Stimulated activated CD4-positive, alpha-beta T cell treated with anti-CD3 and anti-CD28 coated beads, Interleukin-15, amount 100 ng/mL, for 48 hours (primary cell): ENCODE measurements around the gene EFCAB12.
"Not testable (repeated sequence)": the region's sequence is repeated elsewhere in the genome, so short reads cannot be mapped to it uniquely, and the experiment has no call there.

Experiments
- DNase-seq, 2 donors: peaks; one replicate each; pipeline ENCODE4 v3.0.0-alpha.2; 2020; ENCODE audit warnings: low read depth in 2 of 2

Gene EFCAB12

DNA sequence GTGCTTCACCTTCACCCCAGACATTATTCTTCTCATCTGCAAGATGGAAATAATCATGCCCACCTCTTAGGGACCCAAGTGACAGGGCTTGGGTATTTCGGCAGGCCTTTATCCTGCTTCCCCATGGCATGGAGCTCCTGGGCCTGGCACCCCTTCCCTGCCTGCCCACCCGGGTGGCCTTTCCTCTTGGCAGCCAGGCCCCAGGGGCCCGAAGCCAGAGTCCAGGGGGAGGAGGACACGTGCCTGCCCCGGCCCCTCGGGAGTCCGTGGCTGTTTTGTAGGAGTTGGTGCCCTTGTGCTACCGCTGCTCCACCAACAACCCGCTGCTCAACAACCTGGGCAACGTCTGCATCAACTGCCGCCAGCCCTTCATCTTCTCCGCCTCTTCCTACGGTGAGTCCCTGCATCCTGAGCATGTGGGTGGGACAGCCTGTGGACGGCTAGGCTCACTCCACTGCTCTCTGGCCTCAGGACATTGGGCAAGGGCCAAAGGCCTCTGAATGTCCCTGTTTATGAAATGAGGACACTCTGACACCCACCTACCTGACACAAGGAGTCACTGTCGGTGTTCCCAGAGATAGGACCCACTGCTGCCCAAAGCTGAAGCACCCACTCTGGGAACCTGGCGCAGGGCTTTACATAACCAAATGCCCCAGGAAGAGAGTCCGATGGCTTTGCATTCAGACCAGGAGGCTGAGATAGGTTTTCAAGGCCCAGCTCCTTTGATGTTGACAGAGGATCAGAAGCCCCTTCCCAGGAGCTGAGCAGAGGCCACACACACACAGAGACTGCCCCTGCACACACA, 34.5 kb downstream of the EFCAB12 start:
- DNase-seq: not testable (repeated sequence)

DNA sequence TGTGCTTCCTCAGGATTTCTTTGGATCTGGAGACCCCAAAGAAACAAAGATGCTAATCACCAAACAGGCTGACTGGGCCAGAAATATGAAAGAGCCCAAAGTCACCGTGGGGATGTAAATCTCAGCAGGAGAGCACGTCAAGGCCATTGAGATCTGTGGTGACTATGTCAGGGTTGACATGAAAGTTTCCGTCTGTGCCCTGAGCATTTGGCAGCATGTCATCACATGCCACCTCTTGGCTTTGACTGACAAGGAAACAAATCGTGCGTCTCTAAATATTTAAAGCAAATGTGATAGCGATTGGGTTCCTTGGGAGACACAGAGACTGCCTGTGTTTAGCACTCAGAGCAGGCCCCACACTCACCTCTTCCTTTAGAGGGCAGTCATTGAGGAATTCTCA, 35.2 kb downstream of the EFCAB12 start:
- DNase-seq: no peak

DNA sequence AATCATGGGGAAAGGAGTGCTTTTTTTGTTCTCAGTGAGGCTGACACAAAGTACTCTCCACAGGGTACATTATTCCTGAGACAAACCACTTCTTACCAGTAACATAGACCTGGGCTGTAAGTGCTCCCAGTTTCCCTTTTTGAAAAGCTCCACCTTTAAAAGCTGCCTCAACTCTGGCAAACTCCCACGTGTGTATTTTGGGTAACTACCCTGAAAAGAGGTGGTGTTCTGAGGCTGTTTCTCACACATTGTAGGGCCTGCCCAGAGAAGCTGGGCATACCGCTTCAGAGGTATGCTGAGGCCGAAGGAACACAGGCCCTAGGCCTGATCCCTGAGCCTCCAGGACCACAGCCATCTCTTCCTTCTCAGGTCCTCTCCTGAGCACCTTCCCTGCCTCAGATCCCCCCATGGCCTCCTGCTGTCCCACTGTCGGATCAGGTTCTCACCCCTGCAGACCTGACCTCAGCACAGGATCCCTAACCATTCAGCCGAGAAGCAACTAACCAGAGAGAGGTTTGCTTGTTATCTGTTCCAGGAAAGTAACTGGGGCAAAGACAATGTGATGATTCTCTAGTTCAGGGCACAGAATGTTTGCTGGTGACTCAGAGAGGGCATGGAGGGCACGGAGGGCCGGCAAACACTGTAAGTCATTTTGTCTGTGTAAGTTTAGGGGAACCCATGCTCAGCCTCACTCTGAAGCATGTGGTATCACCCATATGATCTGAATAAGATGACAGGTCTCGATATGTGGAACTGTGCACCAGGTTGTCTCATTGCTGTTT, 36.1 kb downstream of the EFCAB12 start:
- not testable (repeated sequence) for DNase-seq

DNA sequence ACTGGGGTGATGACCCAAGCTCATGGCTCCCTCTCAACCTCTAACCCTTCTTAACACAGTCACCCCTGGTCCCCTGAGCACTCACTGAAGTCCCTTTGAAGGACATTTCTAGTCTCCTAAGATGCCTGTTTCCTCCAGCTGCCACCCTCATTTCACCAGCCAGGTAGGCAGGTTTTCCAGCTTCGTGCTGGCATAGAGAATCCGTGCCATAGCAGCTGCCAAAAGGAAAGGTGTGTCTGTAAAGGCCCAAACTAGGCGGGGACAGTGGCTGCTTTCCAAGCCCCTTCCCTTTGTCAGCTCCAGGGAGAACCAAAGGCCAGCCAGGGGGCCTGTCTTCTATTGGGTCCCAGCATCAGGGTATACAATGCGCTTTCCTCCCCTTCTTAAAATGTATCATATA, 36.9 kb downstream of the EFCAB12 start:
- DNase-seq: not testable (repeated sequence)

DNA sequence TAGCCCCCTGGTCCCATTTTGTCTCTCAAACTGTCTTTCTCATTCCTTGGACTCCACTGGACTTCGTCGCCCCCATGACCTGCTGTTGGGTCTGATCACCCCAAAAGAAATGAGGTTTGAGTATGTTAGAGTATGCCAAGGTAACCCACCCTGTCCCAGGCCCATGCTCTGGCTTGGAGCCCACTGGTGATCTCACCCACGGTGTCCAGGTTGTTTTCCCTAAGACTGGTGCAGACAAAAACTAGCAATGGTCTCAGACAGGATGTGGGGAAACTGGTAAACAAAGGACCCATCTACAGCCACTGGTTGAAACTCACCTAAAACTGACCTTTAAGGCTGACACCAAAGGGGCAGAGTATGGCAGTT, 38.9 kb downstream of the EFCAB12 start:
- no peak for DNase-seq

DNA sequence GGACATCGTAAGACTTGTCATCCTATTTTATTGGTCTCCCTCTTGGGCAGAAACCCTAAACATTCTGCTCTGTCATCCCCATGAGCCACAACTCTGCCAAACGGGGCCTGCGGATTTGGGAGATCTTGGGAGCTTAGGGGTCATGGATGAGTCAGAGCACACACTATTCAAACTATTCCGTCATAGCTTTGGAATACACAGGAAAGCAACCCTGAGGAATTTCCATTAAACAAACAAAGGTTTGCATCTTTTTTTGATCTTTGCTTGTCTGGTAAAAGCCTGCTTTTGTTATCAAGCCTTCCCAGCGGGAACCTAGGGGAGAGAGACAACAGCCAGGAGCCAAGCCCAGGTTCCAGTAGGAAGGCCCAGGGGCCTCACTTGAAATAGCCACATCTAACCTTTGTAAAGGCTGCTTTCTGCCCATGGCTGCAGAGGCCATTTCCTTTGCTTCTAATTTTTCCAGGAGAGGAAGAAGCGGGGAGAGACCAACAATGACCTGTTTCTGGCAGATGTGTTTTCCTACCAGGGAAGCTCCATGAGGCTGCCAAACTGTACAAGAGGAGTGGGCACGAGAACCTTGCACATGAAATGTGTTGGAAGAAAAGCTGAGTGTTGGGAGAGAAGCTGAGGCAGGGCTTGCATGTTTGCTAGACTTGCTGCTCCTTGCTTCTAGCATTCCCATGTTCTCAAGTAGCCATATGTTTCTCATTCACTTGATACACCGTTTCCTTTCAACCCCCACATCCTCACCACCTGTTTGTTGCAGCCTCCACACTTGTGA, 39.5 kb downstream of the EFCAB12 start:
- DNase-seq: not testable (repeated sequence)

DNA sequence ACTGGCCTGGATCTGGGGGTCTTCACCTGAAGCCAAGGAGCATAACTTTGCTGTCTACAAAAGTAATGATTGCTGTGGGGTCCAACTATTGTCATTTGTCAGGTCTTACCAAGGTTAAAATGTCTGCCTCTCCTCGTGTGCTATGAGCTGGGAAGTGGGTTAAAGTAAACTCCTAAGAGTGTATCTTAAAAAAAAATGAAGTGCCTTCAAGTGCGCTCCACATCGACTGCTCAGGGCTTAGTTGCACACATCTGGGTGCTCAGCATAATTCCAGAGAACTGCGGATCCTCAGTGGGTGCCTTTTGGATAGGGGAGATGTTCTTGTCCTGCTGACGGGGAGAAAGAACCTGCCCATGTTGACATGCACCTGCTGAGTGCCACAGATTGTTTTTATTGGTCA, 40.9 kb downstream of the EFCAB12 start:
- no peak for DNase-seq

DNA sequence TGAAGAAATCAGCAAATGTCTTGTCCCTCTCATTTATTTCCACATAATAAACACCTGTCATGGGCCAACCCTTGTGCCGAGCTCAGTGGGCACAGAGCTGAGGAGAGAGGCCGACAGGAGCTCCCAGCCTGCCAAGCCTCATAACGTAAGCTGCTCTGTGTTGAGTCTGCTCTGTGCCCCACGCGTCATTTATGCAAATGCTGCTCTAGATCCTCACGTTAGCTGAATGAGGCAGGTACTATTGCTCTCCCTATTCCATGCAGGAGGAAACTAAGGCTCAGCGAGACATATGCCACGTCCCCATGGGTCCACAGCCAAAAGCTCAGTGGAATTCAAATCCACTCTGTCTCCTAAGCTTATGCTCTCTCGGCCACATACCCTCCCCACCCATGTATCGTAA, 41.5 kb downstream of the EFCAB12 start:
- no peak for DNase-seq

DNA sequence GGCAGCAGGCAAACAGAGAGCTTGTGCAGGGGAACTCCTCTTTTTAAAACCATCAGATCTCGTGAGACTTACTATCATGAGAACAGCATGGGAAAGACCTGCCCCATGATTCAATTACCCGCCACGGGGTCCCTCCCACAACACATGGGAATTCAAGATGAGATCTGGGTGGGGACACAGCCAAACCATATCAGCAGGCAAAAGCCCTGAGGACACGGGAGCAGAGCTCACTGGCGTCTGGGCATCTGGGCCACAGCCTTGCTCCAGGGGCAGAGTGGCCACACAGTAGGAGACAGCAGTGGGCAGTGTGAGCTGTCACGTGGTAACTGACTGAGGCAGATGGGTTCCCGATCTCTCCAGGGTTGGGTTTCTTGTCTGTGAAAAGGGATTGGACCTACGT, 42.9 kb downstream of the EFCAB12 start:
- DNase-seq: not testable (repeated sequence)

DNA sequence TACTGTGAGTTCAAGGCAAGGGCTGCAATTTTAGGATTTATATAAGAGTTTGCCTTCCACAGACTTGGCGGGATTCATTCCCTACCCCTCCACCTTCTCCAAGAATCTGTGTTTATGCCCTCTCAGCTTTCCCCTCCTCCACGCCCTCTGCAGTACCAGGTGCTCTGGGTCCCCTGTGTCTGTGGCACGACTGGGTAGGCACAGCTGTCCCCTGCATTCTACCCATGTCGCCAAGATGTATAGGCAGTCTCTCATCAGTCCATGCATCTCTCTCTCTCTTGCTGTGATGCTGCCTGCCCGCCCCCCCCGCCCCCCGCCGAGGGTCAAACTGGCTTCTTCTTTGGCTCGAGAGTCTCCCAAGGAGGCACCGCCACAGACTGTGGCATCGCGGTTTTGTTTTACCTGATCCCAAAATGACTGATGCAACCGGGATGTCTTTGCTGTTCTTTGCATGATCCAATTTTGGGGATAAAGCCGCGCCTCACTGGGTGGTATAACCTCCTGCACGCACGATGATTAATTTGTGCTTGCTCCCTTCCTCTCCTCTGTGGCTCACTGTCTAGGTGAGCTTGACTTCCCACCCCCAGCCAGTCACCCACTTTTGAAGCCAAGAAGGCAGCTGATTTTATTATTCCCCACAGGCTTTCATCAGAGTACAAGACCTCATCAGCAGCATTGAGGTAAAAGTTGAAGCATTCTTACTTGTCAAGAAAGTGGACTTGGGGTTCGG, 43.7 kb downstream of the EFCAB12 start:
- no peak for DNase-seq

DNA sequence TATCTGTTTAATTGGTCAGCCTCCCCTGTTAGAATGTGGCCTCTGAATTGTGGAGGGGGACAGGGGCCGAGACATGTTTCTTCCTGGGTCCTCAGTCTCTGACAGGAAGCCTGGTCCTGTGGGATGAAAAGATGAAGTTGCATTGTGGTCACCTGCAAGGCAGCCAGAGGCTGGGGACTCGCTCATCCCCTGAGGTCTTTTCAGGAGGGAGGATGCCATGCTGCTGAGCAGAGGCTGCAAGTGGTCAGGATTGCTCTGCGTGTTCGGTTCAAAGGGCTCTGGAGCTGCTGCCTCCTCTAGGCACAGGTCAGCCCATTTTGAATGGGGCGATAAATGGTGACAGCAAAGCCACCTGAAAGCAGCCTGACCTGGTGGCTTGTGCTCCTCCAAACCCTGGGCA, 44.3 kb downstream of the EFCAB12 start:
- not testable (repeated sequence) for DNase-seq

DNA sequence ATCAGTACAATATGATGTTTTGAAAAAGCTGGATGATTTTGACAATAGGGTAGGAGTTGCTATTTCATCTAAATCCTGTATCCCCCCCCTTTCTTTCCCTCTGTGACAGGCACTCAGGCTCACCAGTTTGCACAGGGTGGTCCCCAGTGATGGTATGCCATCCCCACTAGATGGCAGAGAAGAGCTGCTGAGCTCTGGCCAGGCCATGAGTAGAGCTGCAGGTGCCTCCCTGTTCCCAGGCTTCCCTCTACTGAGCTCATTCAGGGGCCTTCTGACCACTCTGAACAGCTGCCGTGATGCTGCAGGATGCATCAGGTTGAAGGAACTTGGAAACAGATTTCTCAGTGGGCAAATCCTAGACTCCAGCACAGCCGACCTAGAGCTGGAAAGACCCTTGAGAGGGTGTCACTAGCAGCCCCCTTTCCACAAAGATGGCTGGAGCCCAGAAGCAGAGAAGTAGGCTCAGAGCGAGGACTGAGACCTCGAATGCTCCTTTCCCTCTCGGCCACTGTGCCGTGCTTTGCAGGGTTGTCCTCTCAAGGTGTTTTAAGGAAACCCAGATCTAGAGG, 45.1 kb downstream of the EFCAB12 start:
- DNase-seq: peak; percentile 26 to 29

DNA sequence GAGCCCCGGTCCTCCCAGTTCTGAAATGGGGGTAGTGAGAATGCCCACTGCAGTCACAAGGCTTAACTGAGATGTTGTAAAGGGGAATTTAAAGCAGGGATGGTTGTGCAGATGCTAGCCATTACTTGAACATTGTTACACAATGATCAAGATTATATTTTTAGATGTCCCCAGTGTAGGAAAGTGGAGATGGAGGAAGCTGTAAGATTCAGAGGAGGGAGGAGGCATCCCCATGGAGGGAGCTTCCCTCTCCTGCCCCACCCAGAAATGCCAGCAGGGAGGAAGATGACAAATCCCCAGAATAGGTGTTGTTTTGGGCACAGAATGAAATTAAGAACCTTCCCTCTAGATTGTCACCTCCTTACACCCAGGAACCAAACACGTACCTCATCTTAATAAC, 46.1 kb downstream of the EFCAB12 start:
- no peak for DNase-seq

DNA sequence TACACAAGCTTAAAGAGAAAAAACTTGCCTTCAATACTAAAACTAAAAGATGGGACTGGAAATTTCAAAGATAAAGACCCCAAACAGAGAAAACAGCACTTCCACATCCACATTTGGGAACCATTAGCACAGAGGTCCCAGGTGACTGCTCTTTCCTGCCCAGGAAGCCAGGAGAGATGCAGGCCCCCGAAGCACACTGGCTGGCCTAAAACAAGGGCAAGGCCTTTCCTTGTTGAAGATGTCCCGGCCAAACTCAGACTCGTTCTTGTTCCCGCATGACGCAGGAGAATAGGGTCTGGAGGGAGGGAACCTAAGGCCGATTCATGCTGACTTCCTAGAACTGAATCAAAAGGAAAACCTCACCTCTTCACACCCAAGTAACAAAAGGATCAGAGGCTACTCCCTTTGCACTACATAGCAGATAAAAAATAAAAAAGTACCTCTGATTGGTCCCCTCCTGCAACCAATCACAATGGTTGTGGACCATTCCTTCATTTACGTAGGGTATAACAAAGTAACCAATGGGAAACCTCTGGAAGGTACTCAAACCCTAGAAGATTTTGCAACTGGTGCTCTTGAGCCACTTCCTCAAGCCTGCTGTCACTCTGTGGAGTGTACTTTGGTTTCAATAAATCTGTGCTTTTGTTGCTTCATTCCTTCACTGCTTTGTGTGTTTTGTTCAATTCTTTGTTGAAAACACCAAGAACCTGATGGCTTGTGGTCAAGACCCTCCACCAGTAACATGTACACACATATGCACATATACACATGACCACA, 48.7 kb downstream of the EFCAB12 start:
- no peak for DNase-seq

DNA sequence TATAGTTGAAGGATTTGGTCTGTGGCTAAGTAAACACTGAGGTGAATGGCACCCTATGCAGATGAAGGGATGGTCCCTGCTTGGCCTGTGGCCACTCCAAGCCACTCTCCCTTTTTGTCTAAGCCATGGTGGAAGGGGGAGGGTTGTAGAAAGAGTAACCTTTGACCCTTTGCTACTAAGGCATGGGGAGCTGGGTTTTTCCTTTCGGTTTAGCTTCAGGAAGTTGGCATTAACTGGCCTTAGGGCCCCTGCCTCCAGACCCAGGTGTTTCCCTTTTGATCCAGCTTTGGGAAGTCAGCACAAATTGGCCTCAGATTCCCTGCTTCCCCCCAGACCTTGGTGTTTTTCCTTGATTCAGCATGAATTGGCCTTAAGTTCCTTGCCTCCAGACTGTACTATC, 49.5 kb downstream of the EFCAB12 start:
- DNase-seq: no peak

DNA sequence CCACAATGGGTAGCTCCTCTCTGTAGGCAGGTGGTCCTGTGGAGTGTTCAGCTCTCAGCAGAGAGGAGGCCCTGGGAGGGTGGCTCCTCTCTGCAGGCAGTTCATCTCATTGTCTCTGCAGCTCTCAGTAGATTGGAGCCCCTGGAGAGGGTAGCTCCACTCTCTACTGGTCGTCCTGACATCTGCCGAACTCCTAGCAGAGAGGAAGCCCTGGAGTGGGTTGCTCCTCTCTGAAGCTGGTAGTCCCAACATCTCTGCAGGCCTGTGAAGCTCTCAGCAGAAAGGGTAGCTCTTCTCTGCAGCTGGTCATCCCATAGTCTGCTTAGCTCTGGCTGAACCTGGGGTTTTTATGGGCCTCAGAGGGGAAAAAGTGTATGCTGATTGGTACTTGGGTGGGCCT, 50.8 kb downstream of the EFCAB12 start:
- no peak for DNase-seq

DNA sequence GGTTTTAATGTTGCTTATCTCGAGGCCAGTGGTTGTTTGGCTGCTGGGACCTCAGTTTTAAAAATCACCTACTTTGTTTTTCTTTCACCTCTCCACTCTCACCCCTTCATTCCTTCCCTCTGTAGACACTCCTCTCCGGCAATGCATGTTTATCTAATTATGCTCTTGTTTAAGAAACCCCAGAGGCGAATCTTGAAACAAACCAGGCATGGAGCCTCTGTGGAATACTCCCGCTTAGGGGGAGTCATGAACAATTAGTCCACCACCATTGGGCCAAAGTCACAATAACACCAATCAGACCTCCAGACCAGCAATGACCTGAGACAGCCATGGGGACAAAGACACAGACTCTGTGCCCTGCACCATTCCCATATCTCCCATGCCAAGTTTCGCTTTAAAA, 53.3 kb downstream of the EFCAB12 start:
- no peak for DNase-seq

DNA sequence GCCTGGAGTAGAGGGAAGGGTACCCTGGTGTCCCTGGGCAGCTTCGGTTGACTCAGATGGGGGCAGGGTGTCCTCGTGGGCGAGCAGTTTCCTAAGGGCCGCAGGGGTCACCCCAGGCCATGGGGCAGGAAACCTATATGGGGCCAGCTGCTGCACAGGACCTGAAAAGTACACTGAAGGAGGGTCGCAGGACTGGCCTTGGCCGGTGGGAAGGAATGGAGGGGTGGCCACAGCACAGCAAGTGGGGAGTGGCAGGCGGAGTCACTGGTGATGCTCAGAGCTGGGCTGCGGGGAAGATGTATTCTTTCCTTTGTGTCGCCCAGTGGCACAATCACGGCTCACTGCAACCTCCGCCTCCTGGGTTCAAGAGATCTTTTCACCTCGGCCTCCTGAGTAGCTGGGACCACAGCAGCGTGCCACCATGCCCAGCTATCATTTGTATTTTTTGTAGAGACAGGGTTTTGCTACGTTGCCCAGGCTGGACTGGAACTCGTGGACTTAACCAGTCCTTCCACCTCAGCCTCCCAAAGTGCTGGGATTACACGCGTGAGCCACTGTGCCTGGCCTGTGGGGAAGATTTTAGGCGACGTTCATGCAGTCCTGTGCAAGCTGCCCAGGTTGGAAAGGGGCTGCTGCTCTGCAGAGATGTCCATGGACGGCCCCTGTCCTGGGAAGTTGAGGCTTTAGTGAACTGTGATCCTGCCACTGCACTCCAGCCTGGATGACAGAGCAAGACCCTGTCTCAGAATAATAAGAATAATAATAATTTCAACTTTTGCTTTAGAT, 57.2 kb downstream of the EFCAB12 start:
- no peak for DNase-seq

DNA sequence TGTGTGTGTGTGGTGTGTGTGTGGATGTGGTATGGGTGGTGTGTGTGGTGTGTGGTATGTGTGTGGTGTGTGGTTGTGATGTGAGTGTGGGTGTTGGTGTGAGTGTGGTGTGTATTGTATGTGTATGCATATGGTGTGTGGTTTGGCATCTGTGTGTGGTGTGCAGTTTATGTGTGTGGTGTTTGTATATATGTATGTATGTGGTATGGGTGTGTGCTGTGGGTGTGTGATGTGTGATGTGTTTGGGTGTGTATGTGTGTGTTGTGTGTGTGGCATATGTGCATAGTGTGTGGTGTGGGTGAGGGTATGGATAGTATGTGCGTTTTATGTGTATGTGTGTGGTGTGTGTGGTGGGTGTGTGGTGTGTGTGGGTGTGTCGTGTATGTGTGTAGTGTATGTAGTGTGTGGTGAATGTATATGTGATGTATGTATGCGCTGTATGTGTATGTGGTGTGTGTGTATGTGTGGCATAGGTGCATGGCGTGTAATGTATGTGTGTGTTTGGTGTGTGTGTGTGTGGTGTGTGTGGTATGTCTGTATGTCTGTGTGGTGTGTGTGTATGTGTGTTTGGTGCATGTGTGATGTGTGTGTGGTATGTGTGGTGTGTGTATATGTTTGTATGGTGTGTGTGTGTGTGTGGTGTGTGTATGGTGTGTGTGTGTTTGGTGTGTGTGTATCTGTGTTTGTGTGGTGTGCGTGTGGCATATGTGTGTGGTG, 58.0 kb downstream of the EFCAB12 start:
- DNase-seq: no peak
